GM10847 (cell line): Measurements from ENCODE around the gene CLEC16A.

Experiments
- POLR2A ChIP-seq: IDR thresholded peaks from 2 replicates; pipeline ENCODE4 v1.6.1; 2011; ENCODE audit not compliant: insufficient read length; ENCODE audit errors: extremely low read depth

The CLEC16A gene

DNA sequence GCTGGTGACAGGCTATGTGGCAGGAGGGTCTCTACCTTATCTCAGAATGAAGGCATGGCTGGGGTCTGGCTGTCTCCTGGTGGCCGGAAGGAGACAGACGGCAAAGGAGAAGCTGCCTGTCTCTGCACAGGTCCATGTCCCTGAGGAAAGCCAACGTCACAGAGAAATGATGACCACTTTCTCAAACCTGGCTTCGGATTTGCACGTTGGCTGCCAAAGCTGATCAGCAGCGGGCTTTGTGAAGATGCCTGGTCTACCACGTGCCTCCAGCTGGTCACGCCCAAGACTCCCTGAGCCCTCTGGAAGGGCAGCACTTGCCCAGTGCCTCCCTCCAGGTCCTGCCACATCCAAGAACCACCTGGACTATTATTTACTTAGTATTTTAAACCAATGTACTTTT, 10.5 kb upstream of the CLEC16A start:
- TF ChIP-seq POLR2A, result no peak

DNA sequence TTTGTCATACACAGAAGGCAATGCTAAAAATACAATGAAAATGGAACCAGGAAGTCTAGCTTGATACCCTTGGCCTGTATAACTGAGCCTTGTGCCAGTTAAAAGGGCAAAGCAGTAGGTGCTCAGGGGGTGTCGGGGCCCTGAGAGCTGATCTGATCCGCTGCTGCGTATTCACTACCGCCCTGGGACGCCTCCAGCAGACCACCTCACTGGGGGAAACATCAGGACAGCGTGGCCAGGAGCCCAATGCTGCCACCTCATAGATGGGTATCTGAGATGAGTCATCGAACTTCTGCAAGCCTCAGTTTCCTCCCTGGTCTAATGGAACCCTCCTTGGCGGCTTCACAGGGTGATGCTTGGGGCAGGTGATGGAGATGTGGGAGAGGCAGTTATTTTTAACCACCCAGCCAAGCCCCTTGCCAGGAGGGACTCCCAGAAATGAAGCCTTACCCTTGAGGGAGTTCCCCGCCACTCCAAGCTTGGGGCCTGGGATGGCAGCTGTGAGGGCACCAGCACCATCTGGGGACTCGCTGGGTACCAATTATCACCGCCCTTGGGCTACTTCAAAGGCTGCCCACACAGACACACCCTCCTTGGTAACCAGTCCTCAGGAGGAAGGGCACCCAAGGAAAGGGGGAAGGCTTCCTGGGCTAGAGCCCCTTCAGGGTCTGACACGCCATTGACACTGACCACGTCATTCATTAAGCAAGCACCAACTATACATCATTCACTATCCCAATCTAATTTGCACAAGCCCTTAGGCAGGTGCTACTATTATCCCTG, 9.8 kb upstream of the CLEC16A start:
- no peak for TF ChIP-seq POLR2A

DNA sequence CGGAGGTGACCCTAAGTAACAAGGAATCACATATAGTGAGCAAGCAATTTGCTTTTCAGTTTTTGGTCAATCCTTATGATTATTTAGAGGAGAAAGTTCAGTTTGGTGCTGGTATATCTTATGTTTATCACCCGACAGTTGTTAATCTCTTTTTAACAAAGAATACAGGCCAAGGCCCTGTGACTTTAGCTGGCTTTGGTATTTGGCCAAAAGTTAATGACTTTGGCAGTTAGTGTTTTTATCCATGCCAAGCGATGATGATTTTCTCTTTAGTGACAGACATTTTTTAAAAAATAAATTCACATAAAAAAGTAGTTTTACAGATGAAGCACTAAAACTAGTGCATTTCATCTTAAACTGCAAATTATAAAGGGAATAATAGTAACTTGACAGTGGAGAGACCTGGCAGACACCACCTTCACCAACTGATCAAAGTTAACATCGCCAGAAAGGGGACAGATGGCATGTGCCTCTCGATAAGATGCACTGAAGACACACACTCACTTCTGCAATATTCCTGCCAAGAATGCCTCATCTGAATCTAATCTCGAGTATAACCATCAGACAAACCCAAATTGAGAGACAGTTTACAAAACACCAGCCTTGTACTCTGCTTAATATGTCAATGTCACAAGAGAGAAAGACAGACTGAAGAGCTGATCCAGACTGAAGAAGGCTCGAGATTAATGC, 9.0 kb upstream of the CLEC16A start:
- TF ChIP-seq POLR2A, result no peak

DNA sequence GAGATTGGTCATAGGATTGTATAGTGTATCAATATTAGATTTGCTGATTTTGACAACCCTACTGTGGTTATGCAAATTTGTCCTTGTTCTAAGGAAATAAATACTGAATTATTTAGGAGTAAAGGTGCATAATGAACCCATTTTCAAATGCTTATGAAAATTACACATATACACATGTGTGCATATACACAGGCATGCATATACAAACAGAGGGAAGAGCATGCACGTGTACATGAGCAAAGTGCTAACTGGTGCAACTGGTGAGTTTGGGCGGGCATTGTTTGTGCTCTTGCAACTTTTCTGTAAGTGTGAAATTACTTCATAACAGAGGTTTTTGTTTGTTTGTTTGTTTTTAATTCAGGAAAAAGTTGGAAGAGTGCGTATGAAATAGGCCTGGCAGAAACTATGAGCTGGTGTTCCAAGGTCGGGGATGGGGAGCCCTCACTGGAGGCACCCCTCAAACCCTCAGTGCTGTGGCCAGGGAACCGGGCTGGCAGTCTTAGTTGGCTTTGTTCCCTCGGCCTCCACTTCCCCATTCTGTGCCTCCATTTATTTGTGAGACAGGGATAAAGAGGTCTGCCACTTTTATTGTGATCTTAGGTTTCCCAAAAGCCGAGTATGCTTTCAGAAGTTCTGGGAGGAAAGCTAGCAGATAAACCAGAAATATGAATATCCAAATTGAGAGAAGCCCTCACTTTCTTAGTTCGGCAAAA, 7.9 kb upstream of the CLEC16A start:
- TF ChIP-seq POLR2A, result no peak

DNA sequence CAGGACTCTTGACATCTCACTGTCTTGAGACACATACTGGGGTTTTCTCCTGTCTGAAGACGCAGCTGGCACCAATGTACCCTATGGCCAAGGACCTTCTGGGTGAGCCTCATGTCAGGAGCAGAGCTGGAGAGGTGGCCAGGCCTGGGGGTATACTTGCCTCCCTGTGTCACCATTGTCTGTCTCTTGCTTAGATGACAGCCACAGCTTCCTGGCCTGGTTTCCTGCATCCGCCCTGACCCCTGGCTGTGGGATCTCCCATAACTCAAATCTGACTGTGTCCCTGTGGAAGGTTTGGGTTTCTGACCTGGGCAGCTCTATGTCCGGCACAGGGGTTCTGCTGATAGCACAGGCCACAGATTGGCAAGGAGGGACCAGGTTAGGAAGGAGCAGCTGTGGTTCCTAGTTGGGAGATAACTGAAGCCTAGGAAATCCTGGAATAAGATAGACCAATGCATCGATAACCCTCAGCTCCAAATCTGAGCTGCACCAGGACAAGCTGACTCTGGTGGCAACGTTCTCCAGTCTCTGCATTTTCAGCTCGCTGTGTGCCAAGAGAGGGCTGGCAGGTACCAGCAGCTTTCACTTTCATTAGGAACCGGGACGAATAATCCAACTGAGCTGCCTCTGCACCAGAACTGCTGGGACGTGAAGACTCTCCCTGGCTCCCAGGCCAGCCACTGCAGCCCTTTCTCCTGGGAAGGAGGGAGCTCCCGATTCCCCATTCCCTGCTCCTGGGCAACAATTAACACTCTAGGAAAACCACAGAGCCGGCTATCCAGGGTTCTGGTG, 7.1 kb upstream of the CLEC16A start:
- TF ChIP-seq POLR2A, result no peak

DNA sequence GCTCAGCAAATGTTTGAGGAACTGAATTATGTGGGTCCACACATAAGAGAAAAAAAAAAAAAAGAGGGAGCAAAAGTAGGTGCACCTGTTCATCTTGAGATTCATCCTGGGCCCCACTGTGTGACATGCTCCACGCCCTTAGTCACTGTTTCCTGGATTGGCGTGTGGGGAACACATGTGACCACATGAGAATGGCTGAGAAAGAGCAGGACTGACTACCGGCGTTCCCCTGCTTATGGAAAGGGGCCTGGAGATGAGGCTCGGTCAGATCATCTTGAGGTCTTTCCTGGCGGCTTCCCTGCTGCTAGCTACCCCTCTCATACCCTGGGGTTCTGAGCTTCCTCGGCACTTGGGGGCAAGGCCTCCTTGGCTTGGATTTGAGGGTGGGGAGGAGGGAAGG, 6.0 kb upstream of the CLEC16A start:
- TF ChIP-seq POLR2A, result no peak

DNA sequence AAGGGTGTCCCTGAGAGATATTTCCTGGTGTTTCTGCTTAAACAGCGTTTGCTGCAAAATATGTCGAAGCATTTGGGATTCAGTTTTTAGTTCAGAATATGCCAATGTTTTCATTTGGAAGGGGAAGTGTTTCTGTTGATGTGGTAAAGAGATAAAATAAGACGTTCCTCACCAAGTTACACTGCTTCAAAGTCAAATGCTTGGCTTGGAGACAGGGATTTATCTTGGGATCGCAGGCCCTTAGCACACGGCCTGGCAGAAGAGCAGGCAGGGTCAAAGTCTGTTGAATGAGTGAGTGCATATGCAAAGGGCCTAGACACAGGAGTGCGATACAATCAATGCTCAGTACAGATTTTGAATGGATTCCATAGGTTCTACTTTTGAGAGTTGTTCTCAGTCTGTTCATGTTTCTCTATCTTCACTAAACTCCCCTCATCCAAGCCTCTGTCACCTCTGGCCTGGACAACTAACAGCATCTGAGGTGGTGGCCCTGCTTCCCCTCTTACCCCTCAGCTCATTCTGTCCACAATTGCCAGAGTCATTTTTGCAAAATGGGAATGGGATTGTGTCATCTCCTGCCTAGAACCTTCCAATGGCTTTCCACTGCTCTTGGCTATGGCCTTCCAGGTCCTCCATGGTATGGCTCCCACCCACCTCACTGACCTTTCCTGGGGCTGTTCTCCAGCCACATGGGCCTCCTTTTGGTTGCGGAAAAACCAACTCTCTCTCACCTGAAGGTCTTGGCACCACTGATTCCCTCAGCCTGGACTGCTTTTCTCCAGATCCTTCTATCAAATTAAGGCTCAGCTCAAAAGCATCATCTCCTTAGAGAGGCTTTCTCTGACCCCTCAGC, 5.3 kb upstream of the CLEC16A start:
- no peak for TF ChIP-seq POLR2A

DNA sequence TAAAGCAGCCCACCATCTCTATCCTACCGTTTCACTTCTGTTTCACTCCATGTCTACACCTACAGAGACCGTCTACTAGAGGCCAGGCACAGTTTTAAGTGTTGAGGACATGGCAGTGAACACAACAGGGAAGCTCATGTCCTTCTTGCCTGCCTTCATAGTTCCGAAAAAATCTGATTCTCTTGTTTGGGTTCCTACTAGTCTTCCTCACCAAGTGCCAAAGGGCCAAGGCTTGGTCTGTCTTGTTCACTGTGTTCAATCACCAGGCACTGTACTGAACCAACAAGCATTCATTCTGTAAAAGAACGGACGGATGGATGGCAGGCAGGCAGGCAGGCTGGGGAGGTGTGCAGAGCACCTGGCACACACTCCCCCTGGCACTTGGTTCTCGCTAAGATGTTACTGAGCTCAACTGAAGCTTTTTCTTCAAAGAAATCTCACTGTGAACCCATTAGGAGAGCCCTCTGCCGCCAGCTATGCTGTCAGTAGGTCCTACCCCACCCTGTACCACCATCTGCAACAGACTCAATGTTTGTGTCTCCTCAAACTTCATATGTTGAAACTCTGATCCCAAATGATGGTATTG, 4.6 kb upstream of the CLEC16A start:
- TF ChIP-seq POLR2A, result no peak

DNA sequence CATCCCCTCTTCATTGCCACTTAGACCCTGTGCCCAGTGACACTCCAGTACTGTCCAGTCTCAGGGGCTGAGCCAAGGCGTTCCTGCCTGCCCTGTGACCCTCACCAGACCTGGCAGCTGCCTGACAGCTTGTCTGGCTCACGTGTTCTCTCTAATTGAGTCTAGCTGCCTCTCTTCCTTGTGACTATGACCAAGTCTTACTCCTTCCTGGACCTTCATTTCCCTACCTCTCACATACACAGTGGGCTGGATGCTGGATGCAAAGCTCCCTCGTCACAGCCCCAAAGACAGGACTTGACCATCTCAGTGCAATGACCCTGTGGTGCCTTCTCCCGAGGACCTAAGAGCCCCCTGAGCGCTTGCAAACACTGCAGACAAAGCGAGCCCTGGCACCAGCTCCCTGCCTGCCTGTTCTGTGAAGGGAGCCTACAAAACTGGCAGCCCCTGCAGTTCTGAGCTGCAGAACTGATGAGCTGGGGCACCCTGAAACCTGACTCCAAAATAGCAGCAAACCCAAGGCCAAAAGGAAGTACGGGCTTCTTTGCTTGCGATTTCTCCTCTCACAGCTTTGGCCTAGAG, 3.8 kb upstream of the CLEC16A start:
- no peak for TF ChIP-seq POLR2A

DNA sequence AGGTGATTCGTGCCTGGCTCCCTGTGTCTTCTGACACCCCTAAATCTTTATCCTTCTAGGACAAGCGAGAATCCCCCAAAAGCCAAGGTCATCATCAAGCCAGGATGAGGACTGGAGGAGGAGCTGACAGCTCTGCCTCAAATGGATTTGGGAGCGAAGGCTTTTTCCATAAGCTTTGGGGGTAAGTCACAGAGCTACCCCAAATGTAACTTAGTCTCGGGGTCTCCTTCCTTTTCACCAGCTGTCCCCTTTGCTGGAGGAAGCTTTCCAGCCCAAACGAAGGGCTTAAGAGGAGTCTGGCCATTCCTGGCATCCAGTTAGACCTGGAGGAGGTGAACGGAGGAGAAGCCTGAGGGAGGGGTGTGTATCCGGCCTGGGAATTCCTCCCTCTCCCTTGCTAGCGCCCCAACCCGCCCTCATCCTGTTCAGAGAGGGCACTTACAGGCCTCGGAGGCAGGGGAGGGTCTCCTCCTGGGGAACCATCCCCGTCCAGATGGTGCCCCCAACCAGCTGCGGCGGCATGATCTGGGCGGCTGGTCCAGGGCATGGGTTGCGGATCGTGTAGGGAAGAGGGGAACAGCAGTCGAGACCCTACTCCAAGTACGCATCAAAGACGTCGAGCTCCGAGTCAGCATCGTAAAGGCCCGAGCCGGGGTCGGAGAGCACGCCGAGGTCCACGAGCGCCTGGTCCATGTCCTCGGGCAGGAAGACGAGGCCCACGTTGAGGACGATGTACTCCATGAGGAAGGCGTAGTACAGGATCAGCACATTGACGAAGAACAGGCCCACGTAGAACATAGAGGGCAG, 3.0 kb upstream of the CLEC16A start:
- TF ChIP-seq POLR2A, result no peak

DNA sequence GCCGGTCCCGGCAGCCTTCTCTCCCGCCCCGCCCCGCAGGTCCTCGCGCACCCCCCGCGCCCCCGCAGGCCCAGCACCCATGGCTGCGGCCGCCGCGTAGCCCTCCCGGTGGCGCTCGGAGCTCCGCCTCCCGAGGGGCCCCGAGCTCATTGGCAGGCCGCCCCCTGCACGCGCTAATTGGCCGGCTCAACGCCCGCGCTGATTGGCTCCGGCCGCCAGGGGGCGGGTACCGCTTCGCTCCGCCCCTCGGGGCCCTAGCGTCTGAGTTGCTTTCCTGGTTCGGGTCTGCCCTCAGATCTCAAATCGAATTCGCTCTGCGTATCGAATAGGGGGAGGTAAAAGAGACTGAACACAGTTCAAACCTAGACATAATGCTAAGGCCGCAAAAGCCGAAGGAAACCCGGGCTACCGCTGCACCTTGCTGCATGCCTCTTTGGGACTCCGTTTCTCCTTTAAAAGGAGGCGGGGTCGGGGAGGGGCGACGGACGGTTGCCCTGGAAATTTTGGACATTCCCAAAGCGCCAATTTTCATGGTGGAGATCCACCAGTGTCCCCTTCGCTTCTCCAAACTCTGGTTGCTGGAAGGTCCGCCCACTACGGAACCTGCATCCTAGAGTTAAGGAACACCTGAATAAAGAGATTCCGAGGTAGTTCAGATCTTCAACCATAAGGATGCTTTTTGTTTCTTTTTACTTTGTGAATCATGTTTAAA, 1.9 kb upstream of the CLEC16A start, which contains the start of gene DEXI:
Gene DEXI, minus strand, starts transcription at position 117 of the 712 bp plus-strand sequence. CDS start 463 bp downstream, outside the sequence.
- TF ChIP-seq POLR2A, result peak; percentile 53

DNA sequence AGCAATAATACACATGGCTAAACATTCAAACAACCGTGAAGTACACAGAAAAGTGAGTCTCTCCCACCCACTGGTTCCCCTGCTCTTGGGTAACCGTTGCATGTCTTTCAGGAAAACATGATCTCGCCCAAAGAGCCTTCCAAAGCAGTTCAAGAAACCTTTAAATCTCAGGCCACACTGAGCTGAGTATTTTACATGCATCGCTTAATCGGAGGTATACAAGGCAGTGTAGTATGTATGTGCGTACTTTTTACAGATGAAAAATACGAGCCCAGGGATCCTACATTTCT, 1.4 kb upstream of the CLEC16A start:
- TF ChIP-seq POLR2A, result no peak
